CD4-positive, alpha-beta T cell treated with Interleukin-15 for 4 hours (primary cell): Measurements from ENCODE around the gene VCP.

Experiments
- DNase-seq: peaks from one replicate; pipeline ENCODE4 v3.0.0-alpha.2; 2020; ENCODE audit warnings: low spot score

Gene VCP

DNA sequence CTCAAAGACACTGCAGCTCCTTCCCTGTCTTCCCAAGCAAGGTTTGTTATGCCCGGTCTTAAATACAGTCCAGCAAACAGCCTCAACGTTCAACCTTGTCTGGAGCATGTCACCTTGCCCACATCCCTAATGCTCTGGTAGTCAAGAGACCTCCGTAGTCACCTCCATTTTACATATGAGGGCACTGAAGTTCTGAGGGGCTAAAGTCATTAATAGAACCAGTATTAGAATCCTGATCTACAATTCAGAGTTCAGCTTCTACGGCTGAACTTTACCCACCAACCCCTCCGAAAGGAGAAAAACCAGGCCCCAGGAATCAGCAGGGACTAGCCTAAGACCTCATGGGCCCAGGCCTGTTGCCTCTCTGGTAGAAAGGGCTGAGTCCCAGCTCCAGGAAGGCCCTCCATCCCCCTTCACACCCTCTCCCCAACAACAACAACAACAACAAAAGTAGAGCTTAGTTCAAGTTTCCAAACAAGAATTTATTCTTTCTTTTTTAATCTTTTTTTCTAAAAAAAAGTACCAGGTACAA, 31.3 kb upstream of the VCP start:
- DNase-seq: no peak

DNA sequence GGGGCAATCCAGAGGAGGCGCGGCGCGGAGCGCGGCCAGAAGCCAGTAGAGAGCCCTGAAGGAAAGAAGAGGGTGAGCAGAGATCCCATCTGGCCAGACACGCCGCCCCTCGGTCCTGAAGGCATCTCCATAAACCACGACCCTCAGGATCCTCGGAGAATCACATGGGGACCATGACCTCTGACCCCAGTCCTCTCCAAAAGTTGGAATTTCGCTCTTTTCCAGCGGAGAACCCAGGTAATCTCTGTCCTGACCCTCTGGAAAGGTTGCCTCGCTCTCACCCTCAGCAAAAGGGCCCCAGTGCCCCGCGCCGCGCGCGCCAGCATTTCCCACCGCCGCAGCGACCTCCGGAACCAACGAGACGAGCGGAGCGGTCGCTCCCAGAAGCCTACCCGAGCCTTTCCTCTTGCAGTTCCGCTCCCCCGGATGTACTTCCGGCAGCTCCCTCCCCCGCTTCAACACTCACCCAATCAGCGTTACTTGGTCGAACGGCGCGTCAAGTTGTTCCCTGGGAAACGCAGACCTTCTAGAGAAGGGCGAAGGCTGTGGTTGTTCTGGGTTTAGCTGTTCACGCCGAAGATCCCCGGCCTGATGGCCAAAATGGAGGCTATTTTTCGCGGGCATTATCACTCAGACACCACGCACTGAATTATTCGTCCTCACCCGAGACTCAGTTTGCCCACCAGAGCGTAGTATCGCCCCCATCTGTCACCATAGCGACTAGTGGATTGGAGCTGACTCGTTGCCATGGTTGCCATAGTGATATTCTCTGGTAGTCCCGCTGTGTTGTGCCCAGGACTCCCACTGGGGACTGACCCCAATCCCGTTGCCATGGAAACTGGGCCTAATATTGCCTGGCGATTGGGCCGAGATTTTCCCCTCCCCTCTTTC, 30.6 kb upstream of the VCP start, which contains the start of gene STOML2:
Gene STOML2 (minus strand): TSS at position 363 of the 891 bp plus-strand sequence. CDS start 37 bp downstream, at position 326.
- peak; percentile 95 for DNase-seq

DNA sequence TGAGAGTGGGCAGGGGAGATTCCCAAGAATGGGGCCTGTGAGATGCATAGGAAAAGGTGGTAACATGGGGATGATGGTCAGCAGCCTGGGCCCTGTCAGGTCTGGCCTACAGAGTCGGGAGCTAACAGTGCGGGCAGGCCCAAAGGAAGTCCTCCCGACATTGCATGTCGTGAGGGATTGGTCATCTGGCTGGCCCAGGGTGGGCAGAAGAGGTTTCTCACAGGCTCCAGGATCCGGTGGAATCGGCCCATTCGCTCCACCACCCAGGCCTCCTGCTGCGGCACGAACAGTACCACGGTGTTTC, 30.0 kb upstream of the VCP start:
- no peak for DNase-seq

DNA sequence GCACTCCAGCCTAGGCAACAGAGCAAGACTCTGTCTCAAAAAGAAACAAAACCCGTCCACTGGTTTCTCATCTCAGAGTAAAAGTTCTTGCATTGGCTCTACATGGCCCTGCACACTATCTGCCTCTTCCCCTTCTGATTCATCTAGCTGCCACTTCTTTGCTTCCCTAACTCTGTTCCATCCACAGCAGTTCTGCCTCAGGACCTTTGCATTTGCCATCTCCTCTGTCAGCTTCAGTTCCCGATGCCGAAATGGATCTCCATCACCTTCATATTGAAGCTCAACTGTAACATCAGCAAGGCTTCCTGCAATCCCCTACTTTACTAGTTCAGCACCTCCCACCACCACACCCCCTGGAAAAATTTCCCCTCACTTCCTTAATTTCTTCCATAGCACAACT, 25.1 kb upstream of the VCP start:
- DNase-seq: no peak

DNA sequence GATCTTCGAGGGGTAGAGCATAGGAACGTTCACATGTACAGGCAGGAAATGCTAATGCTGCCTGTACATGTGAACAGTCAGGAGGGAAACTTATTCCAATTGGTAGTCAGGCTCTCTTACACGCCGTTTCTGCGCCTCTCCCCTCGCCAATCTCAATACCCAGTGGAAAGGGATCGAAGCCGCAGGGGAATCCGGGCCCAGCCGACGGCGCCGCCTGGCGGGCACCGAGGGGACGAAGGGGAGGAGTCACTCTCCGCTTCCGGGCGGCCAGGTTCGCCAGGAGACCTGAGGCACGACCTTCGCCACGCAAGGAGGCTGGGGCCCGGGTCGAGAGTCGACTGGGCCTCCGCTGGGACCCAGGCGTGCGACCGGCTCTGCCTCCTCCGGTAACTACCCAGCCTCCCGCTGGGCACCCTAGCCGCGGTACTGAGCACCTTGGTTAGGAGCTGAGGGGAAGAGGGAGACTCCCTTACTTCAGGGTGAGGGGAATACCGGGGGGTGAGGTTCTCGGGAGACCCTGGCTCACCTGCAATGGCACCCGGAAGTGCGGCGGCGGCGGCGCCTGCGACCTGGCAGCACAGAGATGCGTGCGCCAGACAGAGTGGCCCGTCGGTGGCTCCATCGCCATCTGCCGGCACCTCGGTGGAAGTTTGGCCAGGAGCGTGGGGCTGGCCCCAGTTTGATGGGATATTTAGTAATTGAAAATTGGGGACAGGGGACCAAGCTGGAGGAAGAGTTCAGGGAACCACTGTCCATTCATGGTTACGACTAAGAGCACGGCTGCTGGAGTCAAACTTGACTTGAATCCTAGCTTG, 23.8 kb upstream of the VCP start, which contains the start of gene PIGO:
Gene PIGO (minus strand): TSS at position 557 of the 815 bp plus-strand sequence. CDS start 1,026 bp downstream, outside the sequence.
- peak; percentile 90 for DNase-seq

DNA sequence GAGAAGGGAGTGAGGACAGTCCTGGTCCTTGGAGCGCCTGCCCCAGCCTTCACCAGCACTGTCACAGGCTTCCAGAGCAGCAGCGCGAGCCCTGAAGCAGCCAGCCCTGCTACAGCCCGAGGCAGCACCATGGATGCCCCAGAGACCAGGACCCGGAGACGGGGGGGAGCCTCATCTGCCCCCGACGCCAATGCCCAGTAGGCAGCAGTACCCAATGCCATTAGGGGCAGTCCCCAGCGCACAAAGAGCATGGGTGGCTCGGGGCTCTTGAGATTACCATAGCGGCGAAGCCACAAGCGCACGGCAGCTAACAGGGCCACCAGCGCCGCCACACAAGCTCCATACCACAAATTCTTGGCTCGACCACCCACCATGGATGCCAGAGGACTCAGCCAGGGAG, 19.1 kb upstream of the VCP start:
- no peak for DNase-seq

DNA sequence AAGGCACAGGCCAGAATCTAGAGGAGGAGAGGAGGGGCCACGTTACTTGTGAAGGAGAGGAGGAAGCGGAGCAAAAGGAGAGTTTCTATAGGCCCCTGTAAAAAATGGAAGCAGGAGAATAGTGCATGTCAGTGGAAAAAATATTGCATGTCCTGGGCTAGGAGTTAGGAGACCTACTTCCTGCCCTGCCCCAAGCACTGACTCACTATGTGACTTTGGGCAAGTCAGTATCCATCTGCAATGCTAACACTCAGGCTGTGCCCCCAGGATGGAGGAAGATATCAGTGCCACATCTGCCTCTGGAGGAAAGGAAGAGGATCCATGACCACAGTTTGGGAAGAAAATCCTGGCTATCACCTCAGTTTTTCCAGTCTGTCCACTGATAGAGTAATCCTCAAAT, 17.0 kb upstream of the VCP start:
- no peak for DNase-seq

DNA sequence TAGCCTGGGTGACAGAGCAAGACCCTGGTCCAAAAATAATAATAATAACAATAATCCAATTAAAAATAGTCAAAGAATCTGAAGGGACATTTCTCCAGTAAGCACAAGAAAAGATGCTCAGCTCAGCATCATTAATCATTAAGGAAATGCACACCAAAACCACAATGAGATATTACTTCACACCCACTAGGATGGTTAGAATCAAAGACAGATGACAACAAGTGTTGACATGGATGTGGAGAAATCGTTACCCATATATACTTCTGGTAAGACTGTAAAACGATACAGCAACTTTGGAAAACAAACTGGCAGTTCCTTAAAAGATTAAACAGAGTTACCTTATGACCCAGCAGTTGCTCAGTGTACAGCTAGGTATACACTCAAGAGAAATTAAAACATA, 12.7 kb upstream of the VCP start:
- no peak for DNase-seq

DNA sequence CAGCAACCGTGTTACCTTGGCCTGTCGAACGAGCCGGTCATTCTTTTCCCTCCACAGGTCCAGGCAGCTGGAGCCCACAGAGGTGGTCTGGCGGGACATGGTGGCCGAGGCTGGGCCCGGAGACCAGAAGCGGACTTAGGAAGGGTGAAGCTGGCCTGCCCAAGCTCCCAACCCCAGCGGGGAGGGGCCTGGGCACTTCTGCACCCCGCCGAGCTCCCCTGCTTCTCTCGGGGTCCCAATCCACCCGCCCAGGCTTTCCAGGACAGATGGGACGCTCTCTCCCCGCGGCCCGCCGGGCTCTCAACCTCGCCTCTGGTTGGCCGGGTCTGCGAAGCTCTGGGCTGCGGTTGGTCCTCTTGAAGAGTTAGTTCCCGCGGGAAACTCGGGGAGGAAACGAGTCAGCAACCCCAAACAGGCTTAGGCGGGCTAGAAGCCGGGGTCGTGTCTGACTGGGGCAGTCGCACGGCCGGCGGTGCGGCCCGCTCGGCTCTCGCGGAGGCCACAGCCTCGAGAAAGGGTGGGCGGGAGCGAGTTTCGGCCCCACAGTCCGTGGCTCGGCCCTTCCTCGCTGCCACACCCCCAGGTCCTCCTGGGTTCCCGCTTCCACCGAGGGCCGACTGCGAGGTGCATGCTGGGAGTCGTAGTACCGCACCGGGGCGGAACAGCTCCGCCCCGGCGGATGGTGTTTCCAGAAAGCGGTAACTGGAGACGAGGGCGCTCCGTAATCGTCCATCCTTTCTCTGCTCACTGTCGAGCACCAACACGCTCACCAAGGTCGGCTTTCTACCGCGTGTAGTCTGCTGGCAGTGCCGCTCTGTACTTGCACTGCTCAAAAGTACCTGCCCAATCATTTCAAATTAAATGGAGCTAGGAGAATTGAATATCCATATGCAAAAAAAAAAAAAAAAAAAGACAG, 7.3 kb upstream of the VCP start, which contains the start of gene FANCG:
Gene FANCG (minus strand): TSS at position 517 of the 916 bp plus-strand sequence. CDS start 418 bp downstream, at position 99.
- DNase-seq: peak; percentile 80

DNA sequence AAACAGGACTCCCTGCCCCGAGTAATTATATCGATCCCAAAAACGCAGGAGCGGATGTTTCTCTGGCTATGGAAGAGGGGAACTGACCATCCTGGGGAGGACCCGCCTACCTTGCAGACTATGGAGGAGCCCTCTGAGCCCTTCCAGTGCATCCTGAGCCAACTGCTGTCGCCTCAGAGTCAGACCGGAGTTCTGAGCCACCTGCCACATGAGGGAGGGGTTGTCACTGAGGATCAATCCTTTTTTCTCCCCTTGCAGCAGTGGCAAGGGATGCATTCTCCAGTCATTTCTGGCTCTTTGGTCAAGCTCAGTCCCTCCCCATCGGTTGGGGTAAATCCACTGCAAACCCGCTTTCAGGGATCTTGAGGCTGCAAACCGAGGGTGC, 6.6 kb upstream of the VCP start:
- no peak for DNase-seq

DNA sequence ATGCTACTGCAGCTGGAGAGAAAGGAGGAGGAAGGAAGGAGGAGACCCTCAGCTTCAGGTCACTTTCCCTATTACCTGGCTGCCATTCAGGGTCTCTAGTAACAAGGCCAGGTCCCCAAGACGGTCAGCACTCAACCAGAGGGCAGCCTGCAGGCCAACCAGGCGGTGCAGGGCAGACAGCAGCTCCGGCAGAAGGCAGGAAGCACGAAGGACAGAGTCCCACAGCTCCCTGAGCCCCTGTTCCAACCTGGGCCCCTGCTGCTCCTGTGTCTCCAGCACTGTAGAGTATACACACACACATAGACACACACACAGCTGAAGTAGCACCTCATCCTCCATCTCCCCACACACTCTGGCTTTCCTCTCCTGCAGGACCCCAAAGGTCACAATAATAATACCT, 5.6 kb upstream of the VCP start:
- no peak for DNase-seq

DNA sequence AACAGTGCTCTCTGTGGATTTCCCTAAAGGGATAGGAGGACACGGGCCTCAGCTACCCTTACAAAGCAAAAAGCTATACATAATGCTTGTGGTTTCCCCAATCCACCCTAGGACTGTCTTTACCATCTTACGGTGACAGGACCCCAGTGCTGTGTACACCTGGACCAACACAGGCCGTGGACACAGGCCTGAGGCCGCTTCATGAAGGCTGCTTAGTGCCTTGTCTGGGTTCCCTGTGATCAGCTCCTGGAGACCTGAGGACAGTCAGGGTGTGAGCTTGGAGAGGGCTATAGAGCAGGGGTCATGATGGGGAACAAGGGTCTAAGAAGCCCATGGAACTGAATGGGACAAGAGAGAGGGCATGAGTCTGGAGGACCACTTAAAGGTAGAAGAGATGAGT, 4.4 kb upstream of the VCP start:
- no peak for DNase-seq

DNA sequence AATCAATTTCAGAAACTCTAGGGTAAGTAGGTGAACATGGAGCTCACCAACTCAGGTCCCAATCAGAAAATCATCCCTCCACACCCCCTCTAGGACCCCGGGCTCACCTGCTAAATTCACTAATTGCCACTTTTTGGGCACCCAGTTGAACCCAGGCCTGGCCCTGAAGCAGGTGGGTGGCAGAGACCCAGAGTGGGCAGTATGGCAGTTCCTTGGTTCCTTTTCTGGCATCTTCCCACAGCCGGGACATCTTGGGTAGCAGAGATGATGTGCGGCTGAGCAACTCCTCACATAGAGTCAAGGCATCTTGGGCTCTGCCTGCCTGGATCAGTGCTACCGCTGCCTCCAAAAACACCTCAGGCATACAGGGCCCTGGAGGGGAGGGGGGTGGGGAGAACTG, 2.9 kb upstream of the VCP start:
- no peak for DNase-seq

DNA sequence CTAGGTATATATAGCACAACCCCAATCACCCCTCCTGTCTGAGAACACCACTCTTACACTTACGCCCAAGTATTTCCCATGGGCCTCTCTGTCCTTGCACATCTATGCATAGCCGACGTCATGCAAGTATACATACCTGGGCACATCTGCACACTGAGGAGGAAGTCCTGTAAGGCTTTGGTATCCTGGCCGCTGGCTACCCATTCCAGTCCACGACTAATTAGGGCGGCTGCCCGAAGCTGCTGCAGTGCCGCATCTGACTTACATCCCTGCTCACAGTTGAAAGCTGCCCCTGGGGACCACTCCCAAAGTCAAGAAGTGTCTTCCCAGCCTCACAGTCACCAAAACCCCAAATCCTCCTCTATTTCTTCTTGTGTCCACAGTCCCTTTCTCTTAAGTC, 2.4 kb upstream of the VCP start:
- no peak for DNase-seq

DNA sequence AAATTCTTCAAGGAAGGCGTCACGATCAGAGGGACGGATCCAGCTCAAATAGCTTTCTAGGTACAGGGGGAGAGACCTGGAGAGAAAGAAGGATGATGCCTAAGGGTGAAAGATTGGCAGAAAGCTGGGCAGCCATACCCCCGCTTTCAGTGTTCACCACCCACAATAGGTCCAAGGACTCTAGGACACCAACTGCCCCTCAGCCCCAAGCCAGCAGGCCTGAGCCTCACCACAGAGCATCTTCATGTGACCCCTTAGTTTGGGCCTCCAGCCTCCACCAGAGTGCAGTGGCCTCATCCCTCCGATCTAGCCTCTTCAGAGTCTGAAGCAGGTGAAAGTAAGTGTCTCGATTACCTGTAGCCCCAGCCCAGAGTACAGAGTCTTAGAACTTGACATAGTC, 1.7 kb upstream of the VCP start:
- no peak for DNase-seq

DNA sequence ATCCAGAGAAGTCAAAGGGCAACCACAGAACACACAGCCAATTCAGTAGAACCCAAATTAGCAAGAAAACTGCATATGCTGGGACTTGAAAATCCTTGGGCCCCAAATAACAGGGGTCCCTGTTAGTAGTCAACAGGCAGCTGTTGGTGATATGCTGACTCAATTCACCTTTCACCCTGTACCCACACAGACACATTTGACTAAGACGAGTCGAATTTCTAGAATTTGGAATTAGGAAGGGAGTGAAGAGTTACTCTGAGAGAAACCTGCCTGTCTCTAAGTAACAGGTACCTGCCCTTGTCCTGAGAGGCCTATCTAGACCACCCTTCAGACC, 821 bp upstream of the VCP start:
- DNase-seq: no peak

DNA sequence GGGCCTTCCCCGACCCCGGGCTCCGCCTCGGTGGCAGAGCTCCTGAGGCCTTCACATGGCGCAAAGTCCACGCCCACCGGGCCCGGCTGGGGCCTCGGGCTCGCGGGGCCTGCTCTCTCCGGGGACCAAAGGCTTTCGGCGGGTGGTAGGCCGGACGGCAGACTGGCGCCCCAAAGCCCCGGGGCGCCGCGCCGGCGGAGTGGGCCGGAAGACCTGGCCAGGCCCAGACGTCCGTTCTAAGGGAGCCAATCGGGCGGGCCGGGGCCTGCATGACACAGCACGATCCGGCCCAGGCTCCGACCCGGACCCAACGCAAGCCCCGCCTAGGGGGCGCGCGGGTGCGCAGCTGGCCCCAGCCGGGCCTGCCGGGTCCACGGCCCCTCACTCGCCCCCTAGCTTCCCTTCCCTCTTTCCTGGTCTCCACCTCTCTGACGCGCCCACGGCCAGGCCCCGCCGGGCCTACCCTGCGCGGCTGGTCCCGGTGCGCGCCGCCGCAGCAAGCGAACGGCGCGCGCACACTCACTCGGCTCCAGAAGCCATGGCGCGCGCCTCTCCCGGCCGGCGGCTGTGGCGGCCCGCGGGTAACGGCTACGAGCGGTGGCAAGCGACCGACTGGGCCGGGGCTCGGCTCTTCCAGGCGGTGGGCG, 488 bp downstream of the VCP start:
- DNase-seq: peak; percentile 64

DNA sequence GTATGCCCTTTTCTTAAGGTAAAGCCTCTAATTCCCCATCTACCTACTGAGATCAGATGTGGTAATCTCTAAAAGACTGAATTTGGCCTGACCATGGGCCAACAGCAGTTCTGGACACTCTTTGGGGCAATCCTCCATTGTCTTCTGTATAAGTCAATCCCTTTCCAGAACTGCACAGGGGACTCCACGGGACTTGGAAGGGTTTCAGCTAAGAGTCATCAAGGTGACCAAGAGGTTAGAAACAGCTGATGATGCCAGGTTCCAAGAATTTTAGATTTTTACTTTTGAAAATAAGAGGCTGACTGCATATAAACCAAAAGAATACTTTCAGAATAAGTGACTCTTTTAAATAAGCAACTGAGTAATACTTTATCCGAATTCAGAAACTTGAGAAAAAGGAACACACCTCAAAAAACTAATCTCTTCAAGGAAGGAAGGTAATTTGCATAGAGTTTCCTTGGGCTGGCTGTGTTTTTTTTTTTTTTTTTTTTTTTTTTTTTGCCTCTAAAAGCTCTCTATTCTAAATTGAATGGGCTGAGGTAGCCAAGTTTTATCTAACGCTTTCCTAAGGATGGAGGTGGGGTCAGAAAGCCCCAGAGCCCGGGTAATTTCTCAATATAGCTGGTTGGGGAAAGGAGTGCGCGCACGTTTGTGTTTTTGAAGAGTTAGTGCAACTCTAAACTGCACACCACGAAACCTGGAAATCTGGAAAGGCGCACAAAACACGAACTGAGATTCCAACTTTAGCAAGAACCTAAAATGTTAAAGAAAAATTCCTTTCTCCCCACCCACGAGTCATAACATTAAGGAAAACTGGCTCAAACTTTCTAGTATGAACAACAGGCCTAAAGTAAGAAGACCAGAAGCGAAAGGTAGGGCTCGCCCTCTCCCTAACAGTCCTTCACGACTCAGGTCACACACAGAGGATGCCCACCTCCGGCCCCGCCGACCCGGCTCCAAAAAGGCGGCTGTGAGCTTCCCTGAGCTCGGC, 1.3 kb downstream of the VCP start:
- DNase-seq: peak; percentile 54

DNA sequence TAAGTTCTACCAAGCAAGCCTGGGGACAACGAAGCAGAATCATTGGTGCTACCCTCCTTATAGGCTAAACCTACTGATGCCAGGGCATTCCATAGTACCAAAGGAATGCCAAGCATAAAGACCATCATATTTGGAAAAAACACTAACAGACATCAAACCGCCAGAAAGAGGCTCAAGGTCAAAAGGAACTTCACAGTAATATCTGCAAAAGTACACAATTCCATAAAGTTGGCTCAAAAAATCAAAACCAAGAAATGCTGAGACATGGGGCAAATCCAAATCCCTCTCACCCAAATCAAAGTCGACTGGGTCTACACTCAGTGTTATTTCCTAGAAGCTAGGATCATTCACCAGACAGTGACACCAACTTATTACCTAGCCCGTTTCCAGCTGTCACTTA, 3.4 kb downstream of the VCP start:
- no peak for DNase-seq

DNA sequence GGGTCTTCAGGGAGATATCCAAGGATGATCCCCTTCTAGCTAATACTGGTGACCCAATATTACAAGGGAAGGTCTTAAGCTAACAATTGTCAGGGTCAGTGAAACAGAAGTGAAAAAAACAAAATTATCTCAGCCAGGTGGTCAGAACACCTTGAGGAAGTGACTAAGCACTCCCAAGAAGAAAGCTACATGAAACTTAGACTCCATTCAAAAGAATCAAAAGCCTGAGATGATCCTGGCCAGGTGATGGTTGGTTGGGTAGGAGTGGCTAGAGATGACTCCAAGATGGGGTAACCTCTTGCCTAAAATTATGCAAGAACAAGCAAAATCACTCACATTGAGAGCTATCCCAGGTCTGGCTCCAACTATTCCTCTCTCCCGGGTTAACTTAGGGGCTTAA, 5.4 kb downstream of the VCP start:
- no peak for DNase-seq
